Measurements from ENCODE around the gene GSTO2.

The GSTO2 gene

DNA sequence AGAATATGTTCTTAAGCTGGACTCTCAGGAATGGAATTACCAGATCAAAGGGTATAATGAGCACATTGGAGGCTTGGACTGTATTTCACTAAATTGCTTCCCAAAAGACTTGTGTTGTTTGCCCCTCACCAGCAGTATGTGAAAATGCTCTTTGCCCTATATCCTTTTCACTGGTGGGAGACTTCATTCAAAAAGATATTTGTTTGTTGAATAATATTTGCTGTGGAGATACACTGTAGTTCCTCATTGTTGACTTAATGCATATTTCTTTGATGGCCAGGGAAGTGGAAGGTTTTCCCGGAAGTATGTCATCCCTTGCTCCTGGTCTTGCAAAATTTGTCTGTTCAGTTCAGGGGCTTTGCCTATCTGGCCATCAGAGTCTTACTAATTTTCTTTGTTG lies 19.4 kb downstream of the GSTO2 start:
- no peak for DNase-seq

DNA sequence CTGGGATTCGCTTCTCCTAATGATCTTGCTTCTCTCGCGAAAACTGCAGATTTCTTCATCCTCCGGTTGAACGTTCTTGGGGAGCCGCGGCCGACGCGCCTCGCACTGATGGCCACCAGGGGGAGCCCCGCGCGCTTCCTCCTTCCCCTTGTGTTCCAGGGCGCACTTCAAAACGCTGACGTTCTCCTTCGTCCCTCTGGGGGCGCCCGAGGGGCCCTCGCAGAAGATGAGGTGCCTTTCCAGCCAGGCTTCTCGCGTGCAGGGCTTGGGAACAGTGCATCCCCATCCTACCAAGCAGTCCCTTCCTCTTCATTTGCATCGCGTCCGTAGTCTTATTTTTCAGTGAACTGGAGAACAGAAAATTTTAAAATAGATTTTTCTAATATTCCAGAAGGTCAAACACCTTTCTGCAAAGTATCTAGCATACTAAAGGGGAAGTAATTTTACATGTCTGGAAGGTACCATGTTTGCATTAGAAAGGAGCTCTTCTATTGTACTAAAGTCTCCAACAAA lies 22.5 kb downstream of the GSTO2 start:
- DNase-seq = peak; percentile 90

DNA sequence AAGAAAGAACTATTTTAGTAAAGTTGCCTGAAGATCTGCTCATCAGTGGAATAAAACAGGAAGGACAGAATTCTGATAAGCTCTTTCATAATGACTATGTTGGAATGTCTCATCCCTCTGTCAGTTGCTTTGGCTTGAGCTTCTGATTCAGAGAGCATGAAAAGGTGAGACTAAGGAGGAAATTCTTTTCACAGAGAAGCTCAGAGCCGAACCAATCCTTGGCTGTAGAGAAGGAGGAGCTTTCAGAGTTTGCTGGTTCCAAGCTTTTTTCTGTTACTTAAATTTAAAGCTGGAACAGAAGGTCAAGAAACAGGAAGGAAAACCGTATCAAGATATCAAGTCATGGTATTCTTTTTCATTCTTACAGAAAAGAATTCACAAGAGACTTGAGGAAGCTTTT lies 24.0 kb downstream of the GSTO2 start:
- no peak for DNase-seq

DNA sequence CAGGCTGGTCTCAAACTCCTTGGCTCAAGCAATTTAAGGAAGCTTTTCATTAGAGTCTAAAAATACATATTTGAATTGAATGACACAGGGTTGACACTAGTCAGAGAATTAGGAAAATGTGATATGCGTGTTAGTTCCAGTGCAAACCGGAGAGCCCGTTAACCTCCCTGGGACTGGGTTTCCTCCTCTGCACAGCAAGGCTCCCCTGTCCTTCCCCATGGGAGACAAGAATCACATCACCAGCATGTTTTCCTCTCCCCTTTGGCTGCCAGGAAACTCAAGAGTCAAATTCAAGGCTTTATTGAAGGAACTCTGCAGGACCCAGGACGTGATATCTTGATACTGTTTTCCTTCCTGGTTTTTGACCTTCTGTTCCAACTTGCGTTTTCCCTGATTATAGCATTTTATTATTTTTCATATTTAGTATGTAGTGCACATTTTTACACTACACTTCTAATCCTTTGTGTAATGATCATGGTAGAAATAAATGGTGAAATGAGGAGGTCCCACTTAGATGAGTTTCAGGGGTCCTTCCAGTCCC lies 24.9 kb downstream of the GSTO2 start:
- DNase-seq = no peak

DNA sequence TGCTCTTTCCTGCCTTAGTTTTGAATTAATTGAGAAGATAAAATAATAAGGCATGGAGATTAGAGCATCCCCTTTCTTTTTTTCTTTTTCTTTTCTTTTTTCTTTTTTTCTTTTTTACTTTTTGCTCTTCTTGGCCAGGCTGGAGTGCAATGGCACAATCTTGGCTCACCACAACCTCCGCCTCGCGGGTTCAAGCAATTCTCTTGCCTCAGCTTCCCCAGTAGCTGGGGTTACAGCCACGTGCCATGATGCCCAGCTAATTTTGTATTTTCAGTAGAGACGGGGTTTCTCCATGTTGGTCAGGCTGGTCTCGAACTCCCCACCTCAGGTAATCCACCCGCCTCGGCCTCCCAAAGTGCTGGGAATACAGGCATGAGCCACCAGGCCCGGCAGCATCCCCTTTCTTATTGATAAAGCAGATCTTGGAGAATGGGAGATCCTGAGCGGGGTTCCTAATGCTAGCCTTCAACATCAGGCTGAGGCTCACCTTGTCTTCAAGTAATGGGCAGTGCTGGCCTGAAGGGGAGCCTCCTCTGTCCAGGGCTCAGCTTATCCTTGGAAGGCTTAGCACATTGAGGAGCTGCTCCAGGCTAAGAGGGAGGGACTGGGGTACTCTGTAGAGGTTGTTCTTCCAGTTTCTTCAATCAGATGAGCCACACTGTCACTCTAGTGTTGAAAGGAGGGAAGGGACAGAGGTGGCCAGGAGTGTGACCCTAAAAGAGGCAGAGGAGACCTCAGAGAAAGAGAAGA lies 27.9 kb downstream of the GSTO2 start:
- DNase-seq = no peak

DNA sequence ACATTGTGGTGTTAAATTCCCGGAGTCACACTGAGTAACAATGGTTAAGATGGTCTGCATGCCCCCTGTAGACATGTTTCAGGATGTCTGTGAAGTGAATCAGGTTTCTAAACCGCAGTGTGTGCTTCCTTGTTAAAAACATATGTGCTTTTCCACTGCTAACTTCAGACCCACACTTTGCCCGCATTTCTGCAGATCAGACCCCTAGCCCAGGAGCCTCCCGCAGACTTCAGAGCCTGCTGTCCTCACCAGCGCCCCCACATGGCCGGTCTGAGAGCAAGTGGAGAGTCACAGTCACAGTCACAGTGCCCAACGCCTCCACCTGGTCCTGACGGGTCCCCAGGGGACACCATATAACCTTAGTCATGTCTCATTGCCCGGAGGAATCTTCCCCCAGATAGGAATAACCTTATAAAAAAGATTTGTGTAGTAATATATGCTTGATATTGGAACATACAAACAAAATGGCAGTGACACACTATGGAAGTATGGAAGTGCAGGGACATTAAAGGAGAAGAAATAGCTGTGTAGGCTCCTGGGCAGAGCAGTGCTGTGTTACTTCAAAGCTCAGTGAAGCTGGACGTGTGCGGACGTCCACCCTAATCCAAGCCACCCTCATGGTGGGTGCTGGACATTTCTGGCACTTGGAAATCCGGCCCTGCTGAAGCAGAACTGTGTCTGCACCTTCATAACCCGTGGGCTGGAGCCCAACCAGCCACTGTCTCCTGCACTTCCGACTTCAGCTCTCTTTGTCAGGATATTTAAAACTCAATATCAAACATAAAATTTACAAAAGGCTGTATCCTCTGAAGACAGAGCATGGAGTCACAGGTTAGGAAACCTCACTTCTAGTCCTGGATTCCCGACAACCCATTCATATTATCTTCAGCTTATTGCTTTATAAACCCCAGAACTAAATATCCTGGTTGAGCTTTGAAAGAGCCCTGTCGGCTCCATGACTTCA lies 29.0 kb downstream of the GSTO2 start:
- DNase-seq = peak; percentile 23

DNA sequence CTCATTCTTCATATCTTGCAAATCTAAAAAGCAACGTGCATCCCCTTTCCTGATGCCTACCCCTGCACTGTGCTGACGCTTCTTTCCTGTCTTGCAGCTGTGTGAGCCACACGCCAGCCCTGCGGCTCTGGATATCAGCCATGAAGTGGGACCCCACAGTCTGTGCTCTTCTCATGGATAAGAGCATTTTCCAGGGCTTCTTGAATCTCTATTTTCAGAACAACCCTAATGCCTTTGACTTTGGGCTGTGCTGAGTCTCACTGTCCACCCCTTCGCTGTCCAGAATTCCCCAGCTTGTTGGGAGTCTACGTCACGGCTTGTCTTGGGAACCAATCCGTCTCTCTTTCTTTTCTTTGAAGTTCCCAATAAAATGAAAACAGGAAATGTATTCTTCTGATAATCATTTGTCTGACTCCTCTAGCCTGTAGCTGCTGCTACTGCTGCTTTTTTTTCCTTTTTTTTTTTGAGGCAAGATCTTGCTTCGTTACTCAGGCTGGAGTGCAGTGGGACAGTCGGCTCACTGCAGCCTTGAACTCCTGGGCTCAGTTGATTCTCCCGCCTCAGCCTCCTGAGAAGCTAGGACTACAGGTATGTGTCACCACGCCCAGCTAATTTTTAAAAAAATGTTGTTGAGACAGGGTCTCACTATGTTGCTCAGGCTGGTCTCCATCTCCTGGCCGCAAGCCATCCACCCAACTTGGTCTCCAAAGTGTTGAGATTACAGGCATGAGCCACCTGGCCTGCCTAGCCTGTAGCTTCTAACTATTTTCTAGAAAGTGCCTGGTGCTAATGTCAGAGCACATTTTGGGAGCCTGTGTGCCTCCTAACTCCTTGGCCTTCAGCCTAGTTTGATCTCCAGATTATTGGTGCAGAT lies 30.3 kb downstream of the GSTO2 start:
- DNase-seq = no peak

DNA sequence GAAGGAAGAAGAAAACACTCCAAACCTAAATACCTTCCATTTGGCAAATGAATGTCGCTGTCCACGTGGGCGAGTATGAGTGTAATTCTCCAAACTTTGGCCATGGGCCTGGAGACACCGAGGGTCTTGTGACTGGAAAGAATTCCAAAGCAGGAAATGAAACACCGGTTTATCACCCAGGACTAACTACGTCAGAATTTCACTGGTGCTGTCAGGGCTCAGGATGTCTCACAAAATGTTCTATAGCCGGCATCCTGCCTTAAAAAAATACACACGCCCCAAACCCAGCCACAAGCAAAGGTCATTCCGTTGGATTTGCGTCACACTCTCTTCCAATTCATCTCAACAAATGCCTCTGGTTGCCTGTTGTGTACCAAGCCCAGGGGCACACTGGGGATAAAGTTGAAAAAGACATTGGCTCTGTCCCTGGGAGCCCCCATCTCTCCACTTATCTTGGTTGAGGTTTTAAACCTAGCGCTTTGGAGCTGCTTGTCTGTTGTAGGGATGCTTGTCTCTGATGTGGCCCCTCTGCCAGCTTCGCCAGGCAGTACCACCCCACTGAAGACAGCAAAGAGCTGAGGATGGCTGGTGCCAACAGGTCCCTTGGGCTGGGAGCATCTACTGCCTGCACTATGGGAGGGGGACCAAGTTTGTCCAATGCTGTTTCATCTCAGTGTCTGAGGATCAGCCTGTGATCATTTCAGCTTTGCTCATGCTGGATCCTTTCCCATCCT lies 31.2 kb downstream of the GSTO2 start:
- DNase-seq = no peak

DNA sequence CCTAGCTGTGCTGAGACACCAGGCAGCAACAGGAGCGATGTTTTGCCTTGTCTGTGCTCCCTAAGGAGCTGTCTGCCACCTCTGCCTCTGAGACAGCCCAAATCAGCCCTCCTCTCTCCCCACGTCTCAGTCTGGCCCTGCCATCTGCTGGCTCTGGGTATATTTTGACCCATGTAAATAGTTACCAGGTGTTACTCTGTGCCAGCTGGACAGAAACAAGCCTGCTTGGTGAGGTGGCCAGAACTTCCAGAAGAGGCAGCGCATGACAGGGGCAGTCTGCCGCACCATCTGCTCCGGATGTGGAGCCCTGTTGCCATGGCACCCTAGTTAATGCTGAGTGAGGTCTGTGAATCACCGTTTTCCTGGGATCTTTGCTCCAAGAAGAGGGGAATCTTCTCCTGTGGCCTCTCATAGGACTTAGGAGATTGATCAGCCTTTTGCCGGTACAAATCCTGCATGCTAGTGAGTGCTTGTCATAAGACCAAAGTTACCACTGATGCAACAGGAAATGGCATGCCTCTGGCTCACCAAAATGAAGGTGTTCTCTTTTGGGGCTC lies 31.8 kb downstream of the GSTO2 start:
- DNase-seq = peak; percentile 29

DNA sequence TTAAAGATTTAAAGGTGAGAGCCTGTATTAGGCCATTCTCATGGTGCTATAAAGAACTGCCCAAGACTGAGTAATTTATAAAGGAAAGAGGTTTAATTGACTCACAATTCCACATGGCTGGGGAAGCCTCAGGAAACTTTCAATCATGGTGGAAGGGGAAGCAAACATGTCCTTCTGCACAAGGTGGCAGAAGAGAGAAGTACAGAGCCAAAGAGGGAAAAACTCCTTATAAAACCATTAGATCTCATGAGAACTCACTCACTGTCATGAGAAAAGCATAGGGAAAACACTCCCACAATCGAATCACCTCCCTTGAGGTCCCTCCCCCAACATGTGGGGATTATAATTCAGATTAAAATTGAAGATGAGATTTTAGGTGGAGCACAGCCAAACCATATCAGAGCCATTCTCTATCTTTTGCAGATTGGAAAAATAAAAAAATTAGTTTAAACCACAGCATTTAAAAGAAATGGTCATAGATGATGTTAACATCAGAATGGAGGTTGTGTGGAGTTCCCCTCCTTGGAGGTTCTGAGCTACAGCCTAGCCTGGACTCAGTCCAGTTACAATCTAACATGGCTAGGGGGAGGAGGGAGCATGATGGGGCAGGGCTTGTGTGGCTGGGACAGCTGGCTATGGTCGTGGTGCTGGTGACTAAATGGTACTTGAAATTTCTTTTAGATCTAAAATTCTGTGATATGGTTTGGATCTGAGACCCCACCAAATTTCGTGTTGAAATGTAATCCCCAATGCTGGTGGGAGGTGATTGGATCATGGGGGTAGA lies 33.1 kb downstream of the GSTO2 start:
- no peak for DNase-seq

DNA sequence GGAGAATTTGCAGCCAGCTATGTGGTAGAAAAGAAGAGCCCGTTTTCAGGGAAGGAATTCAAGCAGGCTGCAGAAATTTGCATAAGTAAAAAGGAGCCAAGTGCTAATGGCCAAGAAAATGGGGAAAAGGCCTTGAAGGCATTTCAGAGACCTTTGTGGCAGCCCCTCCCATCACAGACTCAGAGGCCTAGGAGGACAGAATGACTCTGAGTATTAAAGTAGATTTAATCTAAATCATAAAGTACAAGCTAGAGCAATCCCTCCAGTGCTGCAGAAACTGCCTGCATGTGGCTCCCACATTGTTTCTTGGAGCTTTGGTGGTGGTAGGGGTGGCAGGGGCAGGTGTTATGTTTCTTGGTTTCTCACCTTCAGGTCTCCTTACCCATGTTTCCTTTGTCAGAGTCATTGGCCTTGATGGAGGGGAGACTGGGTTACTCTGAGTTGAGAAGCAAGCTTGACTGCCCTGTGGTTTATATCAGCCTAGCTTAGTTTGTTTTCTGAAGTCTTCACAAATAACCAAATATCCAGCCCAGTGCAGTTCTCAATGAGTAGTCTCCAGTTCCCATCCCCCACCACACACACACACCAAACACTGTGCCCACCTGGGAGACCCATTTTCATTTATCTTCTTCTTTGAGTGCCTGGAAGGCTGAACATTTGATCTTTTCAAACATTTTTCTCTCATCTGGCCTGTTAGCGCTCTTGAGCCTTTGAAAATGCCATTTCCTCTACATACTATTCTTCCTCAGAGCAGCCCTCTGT lies 34.8 kb downstream of the GSTO2 start:
- no peak for DNase-seq

DNA sequence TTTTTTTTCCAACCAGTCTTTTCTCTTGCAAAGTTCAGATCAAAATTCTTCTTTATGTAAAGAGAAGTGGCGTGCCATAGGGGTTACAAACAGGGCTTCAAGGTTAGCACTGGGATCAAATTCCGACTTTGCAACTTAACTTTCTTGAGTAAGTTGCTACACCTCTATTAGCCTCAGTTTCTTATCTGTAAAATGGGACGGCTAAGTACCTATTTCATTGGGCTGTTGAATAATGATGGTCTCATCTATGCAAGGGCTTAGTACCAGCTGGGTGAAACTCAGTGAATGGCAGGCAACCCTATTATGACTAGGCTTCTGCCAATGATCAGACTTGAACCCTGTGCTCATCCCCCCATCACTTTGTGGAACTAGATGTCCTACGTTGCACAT lies 35.4 kb downstream of the GSTO2 start:
- no peak for DNase-seq

DNA sequence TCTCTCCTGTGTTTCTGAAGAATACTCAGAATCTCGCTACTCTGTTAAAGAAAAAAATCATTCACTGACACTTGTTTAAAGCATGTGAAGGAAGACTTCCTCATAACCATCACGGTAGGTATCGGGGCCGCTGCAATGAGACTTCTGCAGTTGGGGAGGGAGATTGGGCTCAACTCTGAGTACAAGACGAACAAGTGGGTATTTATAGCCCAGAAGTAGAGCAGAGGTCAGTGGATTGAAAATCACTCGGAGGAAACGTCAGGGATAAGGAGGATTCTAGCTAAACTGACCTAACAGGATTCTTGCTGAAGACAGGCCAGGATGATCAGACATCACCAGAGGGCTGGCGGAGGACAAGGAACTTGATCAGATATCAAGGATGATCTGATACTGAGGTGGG lies 35.9 kb downstream of the GSTO2 start:
- DNase-seq = no peak

DNA sequence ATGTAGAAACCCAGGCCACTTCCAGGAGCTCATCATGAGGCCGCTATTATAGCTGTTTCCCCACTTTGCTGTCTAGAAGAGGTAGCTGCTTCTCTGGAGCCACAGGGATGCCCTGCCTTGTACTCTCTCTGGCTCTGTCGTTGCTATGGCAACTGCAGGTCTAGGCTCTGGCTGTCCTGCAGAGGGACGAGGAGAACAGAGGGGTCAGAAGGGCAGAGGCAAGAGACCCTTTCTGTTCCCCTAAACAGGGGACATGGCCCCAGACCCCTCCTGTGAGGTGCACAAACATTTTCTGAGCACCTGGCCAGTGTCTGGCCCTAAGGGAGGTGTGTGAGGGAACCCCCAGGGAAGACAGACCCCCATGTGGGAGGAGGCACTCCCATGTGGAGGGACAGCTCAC lies 37.9 kb downstream of the GSTO2 start:
- no peak for DNase-seq

DNA sequence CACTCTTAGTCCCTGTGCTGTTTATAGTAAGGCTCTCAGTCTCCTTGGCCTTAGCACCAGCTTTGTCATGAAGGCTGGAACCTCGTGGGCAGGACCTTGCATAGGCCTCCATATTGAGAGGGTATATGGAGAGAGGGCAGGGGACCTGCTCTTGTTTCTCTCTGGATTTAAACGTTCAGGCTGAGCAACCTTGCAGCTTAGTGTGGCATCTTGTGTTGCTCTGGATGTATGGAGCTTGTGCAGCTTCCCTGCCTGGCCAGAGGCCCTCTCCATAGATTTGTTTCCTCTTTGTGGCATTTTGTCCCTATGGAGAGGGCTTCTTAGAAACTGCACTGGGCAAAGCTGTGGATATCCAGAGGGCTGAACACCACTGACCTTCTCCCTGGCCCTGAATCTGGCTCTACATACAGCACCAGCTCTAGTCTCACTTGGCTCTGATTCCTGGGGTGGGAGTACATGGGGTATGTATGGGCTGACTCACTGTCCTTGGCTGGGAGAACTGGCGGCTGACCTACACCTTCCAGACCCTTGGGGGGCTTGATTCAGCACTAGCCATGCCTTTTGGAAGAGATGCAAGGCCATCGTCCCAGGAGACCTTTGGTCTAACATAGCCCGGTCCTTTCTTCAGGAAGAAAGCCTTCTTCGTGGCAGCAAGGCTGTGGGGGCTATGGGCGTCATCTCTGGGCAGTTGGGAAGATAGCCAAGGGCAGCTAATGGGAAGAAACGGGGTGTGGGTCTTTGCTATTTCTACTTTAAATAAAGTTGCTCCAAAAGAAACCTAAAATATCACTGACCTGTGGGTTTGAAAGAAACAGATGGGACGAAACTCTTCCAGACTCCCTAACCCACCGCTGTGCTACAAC lies 38.8 kb downstream of the GSTO2 start:
- no peak for DNase-seq

DNA sequence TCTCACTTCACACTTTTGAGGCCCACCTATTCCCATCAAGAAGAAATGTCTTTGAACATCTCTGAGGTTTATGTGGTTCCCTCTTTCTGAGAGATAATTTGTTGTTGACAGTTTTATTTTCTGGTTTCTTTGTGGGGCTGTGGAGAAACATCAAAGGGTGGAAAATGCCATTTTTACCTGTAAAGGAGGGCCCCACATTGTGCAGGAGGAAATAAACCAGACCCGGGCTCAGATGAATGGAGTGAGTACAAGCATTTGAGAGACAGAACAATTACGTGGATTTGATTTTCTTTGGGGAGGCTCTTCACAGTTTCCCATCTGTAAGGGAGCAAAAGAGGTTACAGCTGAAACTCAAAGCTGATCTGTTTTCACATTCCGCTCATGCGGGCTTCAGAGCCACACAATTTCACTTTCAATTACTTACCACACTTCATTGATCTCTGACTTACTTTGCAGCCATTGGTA lies 39.5 kb downstream of the GSTO2 start:
- peak; percentile 55 for DNase-seq

DNA sequence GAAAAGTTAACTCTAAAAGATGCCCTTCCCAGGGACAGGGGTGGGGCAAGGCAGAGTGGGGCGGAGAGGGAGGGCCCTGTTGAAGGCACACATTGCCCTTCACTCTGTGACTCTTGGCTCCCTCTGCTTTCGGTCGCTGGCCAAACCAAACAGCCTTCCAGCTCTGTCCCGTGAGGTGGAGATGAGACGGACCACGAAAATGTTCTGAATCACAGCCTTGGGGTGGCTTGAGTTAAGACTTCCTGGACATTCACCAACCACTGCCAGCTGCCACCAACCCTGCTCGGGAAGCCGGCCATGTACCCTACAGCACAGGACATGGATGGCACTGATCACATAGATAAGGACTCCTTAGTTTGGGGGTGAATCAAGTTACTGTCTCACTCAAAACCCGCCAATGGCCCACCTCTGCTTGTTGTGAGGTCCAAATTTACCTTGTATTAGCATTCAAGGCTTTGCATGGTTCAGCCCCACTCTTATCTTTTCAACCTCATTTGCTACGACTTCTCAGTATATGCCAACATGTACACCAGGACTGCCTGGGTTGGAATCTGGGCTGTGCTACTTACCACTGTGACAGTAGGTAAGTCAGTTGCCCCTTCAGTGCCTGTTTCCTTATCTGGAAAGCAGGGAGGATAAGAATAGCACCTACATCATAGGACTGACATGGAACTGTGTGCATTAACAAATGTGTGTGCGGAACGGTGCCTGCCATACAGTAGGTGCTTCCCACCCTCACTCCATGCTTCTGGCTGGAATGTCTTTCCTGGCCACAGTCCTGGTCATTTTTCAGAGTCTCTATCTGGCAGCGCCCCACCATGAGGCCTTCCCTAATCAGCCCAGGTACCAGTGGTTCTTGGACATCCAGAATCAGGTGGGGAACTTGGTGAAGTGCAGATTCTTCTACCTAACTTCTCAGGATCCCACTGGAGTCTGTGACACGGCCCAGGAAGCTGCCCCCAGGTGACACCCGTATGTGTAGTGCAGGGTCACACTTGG lies 41.3 kb downstream of the GSTO2 start:
- DNase-seq = no peak

Data from activated CD4-positive, alpha-beta T cell treated with anti-CD3 and anti-CD28 coated beads, Interleukin-2, amount 50 U/mL, for 16 hours (primary cell).